ENCODE results near the gene PARP6.
"Not testable (repeated sequence)": the region's sequence is repeated elsewhere in the genome, so short reads cannot be mapped to it uniquely, and the experiment has no call there.

PARP6 gene

GRCh38 chr15:72280751-72281150 lies 8.4 kb upstream of the PARP6 start:
- DNase-seq = no peak

GRCh38 chr15:72278737-72279136 lies 6.4 kb upstream of the PARP6 start:
- DNase-seq = no peak

- DNase-seq = no peak
These were observed 4.0 kb upstream of the PARP6 start for GRCh38 chr15:72276326-72276700.

DNA sequence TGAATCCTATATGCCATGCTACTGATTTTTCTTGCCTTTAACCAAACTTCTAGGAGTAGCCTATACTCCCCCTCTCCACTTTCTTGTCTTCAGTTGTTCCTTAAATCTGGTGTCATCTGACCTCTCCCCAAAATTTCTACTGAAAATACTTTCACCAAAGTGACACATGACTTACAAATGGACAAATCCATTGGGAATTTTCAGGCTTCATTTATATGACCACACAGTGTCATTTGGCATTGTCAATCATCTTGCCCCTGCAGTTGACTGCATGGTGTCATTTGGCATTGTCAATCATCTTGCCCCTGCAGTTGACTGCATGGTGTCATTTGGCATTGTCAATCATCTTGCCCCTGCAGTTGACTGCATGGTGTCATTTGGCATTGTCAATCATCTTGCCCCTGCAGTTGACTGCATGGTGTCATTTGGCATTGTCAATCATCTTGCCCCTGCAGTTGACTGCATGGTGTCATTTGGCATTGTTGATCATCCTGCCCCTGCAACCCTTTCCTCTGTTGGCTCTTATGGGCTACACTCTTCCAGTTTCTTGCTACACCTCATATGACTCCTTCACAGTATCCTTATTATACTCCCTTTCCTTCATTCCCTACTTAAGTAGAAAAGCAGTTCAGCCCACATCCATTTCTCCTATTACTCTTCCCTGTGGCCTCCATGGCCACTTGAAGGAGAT lies 3.4 kb upstream of the PARP6 start:
- DNase-seq = not testable (repeated sequence)

GRCh38 chr15:72272997-72273352 lies 621 bp upstream of the PARP6 start:
- no peak for DNase-seq

DNA sequence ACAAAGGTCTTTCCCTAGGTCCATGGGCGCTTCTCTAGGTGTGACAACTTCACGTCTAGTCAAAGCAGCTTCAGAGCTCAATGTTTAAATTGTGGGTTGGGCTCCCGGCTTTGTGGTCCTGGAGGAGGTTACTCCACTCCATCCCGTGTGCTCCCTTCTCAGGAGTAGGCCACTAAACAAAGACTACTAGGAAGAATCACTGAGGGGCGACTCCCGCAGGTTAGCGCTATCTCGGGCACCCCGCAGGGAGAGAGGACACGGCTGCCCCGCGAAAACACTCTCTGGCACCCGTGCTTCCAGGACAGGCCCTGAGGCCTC lies 500 bp downstream of the PARP6 start:
- no peak for DNase-seq

GRCh38 chr15:72271221-72271620 lies 1.1 kb downstream of the PARP6 start:
- no peak for DNase-seq

DNA sequence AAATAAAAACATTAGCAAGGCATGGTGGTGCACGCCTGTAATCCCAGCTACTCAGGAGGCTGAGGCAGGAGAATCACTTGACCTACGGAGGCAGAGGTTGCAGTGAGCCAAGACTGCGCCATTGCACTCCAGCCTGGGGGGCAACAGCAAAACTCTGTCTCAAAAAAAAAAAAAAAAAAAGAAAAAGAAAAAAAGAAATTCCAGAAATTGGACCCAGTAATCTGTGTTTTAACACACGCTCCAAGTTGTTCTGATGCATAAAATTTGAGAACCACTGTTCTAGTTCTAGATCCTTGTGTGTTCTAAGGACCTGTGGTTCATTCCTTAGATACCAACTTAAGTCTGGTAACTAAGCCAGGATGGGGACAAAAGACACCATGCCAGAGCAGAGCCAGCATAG lies 2.6 kb downstream of the PARP6 start:
- DNase-seq = no peak

DNA sequence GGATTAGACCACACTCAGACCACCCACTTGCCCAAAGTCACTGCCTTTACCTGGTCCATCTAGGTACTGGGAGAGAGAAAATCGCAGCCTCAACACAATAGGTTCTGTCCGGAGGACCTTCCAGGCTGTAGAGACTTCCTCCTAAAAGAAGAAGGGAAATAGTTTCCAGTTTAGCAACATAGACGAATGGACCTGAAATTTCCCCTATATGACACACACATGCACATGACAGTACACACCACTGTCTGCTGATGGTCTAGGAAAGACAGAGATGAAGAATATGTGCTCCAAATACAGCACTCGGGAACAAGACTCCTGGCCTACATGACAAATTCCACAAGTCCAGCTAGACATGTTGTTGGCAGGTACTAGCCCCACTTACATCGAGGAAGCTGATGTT lies 7.3 kb downstream of the PARP6 start:
- no peak for DNase-seq

DNA sequence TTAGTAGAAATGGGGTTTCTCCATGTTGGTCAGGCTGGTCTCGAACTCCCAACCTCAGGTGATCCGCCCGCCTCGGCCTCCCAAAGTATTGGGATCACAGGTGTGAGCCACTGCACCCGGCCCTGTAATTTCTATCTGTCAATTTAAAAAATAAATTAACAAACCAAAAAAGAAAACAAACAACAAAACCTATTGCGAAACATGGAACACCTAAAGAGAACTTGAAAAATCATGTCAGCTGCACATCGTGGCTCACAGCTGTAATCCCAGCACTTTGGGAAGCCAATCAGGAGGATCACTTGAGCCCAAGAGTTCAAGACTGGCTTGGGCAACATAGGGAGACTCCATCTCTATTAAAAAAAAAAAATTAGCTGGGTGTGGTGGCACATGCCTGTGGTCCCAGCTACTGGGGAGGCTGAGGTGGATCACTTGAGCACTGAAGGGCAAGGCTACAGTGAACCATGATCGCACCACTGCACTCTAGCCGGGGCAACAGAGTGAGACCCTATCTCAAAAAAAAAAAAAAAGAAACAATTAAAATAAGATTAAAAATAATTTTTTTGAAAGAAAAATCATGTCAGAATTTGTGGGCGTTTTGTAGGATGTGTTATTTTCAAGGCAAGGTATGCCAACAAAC lies 19.6 kb downstream of the PARP6 start:
- no peak for DNase-seq

DNA sequence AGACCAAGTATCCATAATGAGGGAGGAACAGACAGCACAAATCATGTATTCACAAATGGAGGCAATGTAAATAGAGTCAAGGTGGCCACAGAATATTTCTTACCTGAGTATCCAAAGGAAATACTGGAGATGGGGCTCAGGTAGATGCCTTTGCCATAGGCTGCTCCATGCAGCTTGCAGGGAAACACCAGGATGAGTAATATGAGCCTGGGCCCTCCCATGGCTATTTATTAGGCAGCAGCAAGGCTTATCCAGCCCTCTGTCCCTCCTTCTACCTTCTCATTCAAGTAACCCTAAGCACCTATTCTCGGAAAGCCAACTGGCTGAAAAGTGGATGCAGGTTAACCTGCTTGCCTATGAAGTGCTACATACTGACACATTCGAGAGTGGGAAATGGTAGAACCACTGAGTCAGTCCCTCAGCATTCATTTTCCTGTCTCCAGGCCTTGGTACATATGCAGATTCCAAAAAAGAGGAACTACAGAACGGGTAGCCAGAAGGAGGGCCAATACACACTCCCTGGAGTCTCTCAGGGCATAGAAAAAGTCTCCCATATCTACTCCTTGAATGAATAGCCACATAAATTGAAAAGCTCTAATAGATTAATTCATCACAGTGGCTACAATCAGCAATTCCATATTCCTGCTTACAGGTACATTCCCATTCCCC lies 23.1 kb downstream of the PARP6 start:
- DNase-seq = no peak

DNA sequence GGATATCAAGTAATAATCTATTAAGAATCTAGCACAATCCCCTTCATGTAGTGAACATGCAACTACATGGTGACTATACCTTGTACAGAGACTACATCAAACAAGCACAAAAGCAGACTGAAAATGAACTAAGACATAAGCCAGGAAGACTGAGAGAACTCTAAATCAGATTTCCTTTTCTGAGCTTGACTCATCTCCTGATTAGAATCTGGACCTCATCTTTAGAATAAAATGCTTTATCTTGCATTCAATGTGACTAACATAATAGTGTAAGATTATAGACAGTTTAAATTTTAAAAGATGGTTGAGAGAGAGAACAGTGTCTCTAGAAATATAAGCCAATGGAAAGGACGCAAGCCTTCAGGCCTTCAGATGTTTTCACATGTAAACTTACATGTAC lies 23.8 kb downstream of the PARP6 start:
- DNase-seq = no peak

GRCh38 chr15:72242775-72243370 lies 29.5 kb downstream of the PARP6 start:
- no peak for DNase-seq

DNA sequence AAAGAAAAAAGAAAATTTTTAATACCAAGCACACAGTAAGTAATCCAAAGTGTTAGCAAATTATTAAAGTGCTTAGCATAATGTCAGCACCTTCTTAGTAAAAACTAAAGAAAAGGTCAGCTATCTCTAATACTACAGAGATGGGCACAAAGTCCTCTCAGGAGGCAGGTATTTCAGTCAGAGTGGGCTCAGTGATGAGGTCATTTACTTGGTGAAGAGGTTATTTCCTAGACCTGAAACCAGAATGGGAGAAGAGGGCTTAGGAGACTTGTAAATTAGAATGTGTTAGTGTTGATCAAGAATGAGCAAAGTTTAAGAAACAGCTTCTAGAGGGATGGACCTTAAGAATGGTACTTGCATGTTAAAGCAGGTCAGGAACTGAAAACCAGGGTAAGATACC lies 32.7 kb downstream of the PARP6 start:
- no peak for DNase-seq

GRCh38 chr15:72238586-72238985 lies 33.8 kb downstream of the PARP6 start:
- DNase-seq = no peak

DNA sequence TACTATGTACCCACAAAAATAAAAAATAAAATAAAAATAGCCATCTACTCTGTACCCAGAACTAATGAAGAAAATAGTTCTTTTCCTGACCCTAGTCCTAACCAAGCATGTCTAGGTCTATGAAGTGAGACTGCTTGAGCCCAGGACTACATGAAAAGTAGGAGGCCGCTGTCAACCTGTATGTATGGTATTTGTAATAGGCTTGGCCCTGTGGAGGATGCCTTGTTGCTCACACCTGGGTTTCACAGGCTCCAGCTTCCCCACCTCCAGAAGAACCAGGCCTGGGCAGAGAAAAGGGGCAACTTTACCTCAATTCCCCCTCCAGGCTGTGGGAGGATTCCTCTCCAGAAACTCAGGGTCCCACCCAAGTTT lies 34.5 kb downstream of the PARP6 start:
- no peak for DNase-seq

DNA sequence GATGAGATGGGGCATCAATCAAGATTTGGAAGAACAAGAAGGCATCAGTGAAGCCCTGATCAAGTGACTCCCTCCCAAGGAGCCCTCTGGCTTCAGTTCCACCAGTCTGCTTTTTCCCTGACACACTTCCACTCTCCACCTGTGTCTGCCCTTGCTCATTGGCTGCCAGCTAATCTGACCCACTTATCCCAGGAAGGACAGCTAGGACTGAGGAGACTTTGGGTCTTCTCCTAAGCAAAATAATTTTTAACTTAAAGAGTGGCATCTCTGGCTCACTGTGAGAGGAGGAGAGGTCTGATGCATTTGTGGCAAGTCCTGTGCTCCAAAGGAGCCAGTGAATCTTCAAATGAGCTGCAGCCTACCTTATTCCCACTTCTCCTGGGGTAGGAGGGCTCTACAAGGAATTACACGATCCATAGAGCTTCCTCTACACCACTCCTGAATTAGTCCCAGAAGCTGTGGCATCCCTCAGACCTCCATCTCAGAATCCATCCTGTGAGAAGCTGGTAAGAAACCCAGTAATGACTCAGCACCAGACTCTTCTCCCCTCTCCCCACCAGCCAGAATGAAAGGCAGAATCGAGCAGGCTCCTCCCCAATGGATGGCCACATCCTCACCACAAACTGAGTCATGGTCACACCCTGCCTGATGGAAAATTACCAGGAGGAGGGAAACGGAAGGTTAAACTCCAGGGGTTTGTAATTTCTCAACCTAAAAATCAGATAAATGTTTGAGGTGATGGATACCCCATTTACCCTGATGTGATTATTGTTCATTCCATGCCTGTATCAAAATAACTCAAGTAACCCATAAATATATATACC lies 35.1 kb downstream of the PARP6 start:
- no peak for DNase-seq

DNA sequence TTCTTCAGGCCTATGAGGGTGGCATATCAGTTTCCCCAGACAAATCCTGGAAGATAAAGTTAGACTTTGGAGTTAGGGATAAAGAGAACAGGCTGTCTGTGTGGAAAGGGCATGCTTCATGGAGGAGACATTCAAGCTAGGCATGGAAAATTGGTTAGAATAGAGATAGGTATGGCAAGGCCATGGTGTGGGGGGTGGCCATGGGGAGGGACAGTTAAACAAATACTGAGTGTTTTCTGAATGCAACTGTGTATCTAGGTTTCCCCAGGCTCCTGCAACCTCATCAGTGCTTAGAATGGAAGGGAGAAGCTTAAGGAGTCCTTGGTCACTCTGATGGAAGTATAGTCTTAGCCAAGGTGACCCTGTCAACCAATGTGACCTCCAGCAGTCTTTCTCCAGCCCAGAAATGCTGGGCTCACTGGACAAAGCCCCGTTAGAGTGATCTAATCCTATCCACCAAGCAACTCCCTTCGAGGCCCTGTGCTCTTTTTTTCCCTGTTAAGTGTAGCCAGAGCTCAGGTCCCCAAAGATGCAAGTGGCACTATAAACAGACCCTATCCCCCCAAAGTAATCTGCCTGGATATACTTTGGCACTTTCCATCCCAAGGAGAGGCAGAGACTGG lies 35.9 kb downstream of the PARP6 start:
- no peak for DNase-seq

DNA sequence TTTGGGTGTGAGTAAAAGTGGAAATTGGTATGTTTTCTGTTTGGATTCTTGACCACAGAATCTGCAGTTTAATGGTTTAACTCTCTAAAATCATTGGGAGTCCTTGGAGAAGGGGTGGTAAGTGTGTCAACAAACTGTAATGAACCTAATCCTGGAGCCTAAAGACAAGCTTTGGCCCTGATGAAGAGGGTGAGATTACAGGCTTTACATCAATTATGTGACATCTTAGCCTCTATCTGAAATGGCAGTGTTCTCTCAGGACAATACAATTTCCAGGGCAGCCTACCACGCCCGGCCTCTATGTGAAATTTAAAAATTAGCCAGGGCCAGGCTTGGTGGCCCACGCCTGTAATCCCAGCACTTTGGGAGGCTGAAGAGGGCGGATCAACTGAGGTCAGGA lies 37.1 kb downstream of the PARP6 start:
- no peak for DNase-seq

DNA sequence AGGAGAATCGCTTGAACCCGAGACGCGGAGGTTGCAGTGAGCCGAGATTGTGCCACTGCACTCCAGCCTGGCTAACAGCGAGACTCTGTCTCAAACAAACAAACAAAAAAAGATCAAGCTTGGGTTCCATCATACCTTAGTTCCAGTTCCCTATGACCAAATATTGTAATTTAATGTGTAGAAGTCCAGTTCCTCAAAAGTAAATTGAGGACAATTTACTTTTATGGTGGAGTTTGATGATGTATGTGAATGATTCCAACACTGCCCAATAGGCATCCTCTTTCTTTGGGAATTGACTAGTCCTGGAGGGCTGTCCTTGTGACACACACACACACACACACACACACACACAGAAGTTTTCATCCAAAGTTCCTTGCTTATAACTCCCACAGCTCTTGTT lies 38.6 kb downstream of the PARP6 start:
- no peak for DNase-seq

DNA sequence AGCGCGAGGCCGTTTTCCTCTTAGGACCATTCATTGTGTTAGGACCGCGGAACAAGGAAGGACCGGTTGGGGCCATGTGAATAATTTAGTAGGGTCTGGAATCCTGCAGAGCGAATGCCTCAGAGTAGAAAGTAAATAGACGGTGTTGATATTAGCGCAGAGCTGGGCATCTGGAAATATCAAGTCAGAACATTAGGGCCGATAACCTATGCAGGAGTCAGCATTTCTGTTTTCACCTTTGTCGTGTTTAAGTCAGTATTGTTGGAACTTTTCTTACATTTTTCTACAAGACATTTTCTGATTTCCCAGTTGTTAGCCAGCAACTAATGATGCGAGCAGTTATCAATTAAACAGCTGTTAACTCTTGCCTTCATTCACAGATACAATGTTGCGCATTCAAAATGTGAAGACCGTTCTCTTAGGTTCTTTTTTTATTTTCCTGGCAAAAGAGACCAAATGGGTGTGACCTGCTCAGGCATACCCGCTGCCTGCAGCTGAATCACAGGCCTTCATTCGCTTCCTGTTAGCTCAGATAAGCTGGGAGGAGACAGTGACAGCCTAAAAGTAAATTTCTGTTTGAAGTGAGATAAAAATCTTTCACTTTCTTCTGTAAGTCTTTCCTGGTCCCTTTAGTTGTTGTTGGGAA lies 40.4 kb downstream of the PARP6 start:
- no peak for DNase-seq

- DNase-seq = peak; percentile 84
These were observed 41.1 kb downstream of the PARP6 start, which contains the start of gene PKM for GRCh38 chr15:72231066-72231832. TSS of gene PKM (minus strand) at chr15:72231190. CDS start at chr15:72219097, 12,093 bp downstream.

All from NCI-H1436 treated with DMSO at 0.1 percent for 48 hours (cell line).